ENCODE measurements around the gene TMIGD1.

The TMIGD1 gene

DNA sequence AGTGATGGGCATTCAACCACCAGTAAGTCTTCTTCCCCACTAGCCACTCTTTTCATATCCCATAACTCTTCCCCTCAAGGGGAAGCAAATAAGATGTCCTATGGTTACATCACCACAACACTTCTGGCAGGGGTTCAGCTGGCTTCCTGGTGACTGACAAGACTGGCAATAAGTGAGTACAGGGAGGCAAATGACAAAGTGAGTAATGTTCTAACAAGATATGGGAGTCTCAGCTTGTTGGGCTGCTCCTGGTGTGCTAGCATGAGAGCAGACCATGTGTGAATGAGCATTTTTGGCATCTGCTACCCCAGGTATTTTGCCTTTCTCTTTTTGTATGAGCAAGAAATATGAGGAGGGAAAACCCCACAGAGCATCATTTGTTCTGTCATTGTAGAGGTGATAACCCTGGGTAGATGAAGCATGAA lies 9.9 kb downstream of the TMIGD1 start:
- TF ChIP-seq CREB5 (CRISPR knock-in tag; IDR thresholded peaks at IDR 0.05; ENCODE audit: low read depth) (no peak), ESRRG (CRISPR knock-in tag; IDR thresholded peaks at IDR 0.05) (no peak), CSDC2 (CRISPR knock-in tag; IDR thresholded peaks at IDR 0.05) (no peak), ZNF70 (CRISPR knock-in tag; IDR thresholded peaks at IDR 0.05) (no peak), ZFP3 (CRISPR knock-in tag; IDR thresholded peaks at IDR 0.05) (no peak), BACH2 (CRISPR knock-in tag; IDR thresholded peaks at IDR 0.05; ENCODE audit: borderline replicate concordance) (no peak), GLIS3 (CRISPR knock-in tag; IDR thresholded peaks at IDR 0.05) (no peak), ARNTL (CRISPR knock-in tag; IDR thresholded peaks at IDR 0.05; ENCODE audit: borderline replicate concordance, low read depth) (no peak), ZNF565 (CRISPR knock-in tag; conservative IDR thresholded peaks at IDR 0.05; ENCODE audit: low read depth) (no peak), PPARA (CRISPR knock-in tag; IDR thresholded peaks at IDR 0.05; ENCODE audit: borderline replicate concordance) (no peak), SNAI2 (CRISPR knock-in tag; IDR thresholded peaks at IDR 0.05) (no peak), OSR1 (CRISPR knock-in tag; IDR thresholded peaks at IDR 0.05) (no peak)
- TF ChIP-seq, protein P1, sequence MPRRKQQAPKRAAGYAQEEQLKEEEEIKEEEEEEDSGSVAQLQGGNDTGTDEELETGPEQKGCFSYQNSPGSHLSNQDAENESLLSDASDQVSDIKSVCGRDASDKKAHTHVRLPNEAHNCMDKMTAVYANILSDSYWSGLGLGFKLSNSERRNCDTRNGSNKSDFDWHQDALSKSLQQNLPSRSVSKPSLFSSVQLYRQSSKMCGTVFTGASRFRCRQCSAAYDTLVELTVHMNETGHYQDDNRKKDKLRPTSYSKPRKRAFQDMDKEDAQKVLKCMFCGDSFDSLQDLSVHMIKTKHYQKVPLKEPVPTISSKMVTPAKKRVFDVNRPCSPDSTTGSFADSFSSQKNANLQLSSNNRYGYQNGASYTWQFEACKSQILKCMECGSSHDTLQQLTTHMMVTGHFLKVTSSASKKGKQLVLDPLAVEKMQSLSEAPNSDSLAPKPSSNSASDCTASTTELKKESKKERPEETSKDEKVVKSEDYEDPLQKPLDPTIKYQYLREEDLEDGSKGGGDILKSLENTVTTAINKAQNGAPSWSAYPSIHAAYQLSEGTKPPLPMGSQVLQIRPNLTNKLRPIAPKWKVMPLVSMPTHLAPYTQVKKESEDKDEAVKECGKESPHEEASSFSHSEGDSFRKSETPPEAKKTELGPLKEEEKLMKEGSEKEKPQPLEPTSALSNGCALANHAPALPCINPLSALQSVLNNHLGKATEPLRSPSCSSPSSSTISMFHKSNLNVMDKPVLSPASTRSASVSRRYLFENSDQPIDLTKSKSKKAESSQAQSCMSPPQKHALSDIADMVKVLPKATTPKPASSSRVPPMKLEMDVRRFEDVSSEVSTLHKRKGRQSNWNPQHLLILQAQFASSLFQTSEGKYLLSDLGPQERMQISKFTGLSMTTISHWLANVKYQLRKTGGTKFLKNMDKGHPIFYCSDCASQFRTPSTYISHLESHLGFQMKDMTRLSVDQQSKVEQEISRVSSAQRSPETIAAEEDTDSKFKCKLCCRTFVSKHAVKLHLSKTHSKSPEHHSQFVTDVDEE (CRISPR knock-in tag; IDR thresholded peaks at IDR 0.05): no peak
- no peak for ATAC-seq

DNA sequence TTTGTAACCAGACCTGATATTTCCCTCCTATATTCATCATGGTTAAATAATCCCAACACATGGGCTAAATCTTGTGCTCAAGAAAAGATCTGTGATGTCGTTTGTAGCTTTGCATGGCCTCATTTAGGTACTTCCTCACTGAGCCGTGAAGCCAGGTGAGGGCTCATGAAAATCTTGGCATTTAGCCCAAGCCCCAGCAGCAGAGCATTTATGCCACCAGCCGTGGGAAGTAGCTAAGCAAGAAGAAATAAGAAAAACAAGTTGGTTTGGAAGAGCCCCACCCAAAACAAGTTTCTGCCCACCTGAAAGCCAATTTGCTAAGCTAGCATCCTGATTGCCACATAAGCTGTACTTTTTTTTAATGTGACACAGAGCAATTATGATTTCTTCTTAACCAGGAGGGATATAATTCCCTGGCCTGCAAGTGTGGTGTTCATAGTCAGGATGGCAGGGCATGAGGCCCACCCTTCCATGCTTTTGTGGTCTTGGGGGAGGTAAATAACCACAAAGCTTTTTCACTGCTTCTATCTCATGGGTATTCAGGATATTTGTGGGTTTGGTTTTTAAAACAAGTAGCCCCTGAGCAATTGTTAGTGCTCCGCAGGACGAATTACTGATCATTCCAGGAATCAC lies 10.5 kb downstream of the TMIGD1 start:
- ATAC-seq: no peak
- TF ChIP-seq ZC3H10 (CRISPR knock-in tag; IDR thresholded peaks at IDR 0.05) (no peak), ARNTL (CRISPR knock-in tag; IDR thresholded peaks at IDR 0.05; ENCODE audit: borderline replicate concordance, low read depth) (no peak), ZFP3 (CRISPR knock-in tag; IDR thresholded peaks at IDR 0.05) (no peak), POU6F1 (CRISPR knock-in tag; IDR thresholded peaks at IDR 0.05; ENCODE audit: borderline replicate concordance, low read depth) (no peak), BACH2 (CRISPR knock-in tag; IDR thresholded peaks at IDR 0.05; ENCODE audit: borderline replicate concordance) (no peak), GLIS3 (CRISPR knock-in tag; IDR thresholded peaks at IDR 0.05) (no peak)

- TF ChIP-seq ZFP30 (CRISPR knock-in tag; IDR thresholded peaks at IDR 0.05): no peak
- TF ChIP-seq PPARA (CRISPR knock-in tag; IDR thresholded peaks at IDR 0.05; ENCODE audit: borderline replicate concordance): no peak
- TF ChIP-seq ZC3H10 (CRISPR knock-in tag; IDR thresholded peaks at IDR 0.05): no peak
- no peak for TF ChIP-seq OSR1 (CRISPR knock-in tag; IDR thresholded peaks at IDR 0.05)
- TF ChIP-seq, protein P1 (CRISPR knock-in tag; IDR thresholded peaks at IDR 0.05): no peak
- TF ChIP-seq CSDC2 (CRISPR knock-in tag; IDR thresholded peaks at IDR 0.05): no peak
- TF ChIP-seq TOX (CRISPR knock-in tag; IDR thresholded peaks at IDR 0.05; ENCODE audit: borderline replicate concordance): no peak
- no peak for TF ChIP-seq ISL1 (CRISPR knock-in tag; IDR thresholded peaks at IDR 0.05)
- TF ChIP-seq BACH2 (CRISPR knock-in tag; IDR thresholded peaks at IDR 0.05; ENCODE audit: borderline replicate concordance): no peak
- no peak for TF ChIP-seq POU6F1 (CRISPR knock-in tag; IDR thresholded peaks at IDR 0.05; ENCODE audit: borderline replicate concordance, low read depth)
- TF ChIP-seq TCF4 (CRISPR knock-in tag; IDR thresholded peaks at IDR 0.05; ENCODE audit: borderline replicate concordance): no peak
- no peak for ATAC-seq
These were observed 12.5 kb downstream of the TMIGD1 start for GRCh38 chr17:30321314-30321713.
